GM12873 (cell line): Measurements from ENCODE around the gene CDKN1C.

Experiments used
- TF ChIP-seq, protein P1 (sequence below): IDR thresholded peaks from 2 replicates; pipeline ENCODE4 v1.5.1; 2012; ENCODE audit warnings: low read depth, mild to moderate bottlenecking, moderate library complexity, low read length, control low read depth; ENCODE audit not compliant: insufficient read depth; ENCODE audit errors: missing control alignments

The CDKN1C gene

DNA sequence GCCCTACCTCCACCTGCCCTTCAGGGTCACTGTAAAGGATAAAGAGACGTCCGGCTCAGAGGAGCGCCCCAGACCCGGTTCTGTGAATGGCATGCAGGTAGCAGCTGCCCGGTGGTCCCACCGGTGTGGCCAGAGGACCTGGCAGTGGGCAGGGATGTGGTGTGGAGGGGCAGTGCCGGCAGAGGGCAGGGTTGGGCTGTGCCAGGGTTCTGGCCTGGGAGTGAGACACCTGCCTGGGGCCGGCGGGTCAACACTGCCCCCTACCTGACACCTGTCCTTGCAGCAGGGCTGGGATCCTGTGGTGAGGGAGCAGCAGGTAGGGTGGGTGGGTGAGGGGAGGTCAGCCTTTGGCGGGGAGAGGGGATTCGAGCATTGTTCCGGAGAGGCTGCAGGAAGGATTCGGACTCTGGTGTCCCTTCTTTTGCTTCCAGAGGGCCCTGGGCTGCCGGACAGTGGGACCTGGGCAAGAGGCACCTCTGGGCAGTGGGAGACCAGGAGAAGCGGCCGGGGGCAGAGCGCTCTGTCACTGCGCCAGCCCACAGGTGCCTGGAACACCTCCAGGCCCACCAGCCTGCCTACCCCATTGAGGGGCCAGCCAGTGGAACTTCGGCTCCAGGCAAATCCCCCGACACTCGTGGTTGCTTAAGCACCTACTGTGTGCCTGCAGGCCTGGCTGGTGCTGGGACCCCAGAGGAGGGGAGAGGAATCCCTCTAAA lies 45.3 kb upstream of the CDKN1C start:
- TF ChIP-seq, protein P1, sequence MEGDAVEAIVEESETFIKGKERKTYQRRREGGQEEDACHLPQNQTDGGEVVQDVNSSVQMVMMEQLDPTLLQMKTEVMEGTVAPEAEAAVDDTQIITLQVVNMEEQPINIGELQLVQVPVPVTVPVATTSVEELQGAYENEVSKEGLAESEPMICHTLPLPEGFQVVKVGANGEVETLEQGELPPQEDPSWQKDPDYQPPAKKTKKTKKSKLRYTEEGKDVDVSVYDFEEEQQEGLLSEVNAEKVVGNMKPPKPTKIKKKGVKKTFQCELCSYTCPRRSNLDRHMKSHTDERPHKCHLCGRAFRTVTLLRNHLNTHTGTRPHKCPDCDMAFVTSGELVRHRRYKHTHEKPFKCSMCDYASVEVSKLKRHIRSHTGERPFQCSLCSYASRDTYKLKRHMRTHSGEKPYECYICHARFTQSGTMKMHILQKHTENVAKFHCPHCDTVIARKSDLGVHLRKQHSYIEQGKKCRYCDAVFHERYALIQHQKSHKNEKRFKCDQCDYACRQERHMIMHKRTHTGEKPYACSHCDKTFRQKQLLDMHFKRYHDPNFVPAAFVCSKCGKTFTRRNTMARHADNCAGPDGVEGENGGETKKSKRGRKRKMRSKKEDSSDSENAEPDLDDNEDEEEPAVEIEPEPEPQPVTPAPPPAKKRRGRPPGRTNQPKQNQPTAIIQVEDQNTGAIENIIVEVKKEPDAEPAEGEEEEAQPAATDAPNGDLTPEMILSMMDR: peak; percentile 73

DNA sequence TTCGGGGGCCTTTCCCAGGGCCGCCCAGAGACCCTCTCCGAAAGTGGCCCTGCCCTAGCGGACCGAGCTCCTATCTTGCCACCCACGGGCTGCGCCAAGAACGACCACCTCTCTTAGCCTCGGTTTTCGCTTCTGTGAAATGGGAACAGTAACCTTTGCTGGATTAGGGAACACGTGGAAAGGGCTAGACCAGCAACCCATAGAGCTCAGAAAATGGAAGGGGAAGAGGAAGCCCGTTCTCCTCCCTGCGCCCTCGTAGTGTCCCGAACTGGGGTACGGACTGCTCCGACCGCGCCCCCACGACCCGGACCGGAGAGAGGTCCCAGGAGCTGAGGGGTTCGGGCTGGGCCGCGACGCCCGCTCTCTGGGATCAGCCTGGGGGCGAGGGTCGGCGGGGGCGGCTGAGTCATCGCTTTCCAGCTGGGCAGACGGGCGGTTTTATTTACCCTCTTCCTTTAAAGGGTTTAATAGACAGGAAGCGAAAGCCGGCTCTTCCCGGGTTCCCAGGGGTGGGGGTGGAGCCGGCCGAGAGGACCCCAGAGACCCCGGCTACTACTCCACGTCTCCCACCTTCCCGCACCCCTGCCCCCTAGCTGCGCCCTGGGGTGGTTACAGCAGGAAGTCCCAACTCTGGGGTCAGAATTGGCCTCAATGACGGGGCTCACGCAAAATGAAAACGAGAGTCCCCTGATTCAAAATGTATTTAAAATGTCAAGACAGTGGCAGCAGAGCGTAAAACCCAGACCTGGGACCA lies 44.6 kb upstream of the CDKN1C start:
- TF ChIP-seq, protein P1: peak; percentile 51

- TF ChIP-seq, protein P1: no peak
Measured at GRCh38 chr11:2929531-2929949, 44.0 kb upstream of the CDKN1C start.

- TF ChIP-seq, protein P1: no peak
Measured at GRCh38 chr11:2928605-2929530, 43.3 kb upstream of the CDKN1C start, which contains the start of gene PHLDA2. PHLDA2 (minus strand) TSS chr11:2929420; CDS start chr11:2929364, 56 bp downstream.

GRCh38 chr11:2927851-2928604 lies 42.5 kb upstream of the CDKN1C start:
- TF ChIP-seq, protein P1: no peak

DNA sequence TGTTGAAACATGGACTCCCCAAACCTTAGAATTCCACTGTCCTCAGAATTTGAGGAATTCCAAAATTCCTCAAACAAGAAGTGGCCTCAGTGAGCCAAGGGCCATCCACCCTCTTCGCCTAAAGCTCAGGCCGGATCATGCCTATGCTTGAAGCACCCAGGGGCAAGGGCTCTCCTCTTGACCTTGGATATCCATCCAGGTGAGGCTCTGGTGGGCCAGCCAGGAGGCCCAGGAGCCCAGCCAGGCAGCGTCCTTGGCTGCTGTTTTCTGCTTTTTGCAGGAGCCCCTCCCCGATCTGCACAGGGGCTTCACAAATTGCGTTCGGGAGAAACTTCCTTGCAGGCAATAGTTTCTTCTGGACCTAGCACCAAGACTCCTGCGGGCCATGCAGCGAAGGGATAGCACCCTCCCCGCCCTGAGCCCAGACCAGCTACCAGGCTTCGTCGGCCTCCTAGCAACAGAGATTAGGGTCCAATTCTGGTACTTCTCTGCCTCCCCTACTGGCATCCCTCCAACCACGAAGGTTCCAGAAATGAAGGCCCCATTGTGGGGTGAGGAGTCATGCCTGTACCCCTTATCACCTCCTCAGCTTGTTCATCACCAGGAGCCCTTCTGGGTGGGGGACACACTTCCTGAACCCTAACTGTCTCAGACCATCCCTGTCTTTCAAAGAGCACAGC lies 41.7 kb upstream of the CDKN1C start:
- TF ChIP-seq, protein P1: no peak
